Colonic mucosa (tissue), 4 donors: Measurements from ENCODE around the gene APOBEC2. TPM values are rescaled to one million over a fixed set of nuclear protein-coding genes. Genes with fewer than 3 reads are reported as not detected.

Experiments used
- DNase-seq: peaks from one replicate; pipeline ENCODE4 v3.0.0-alpha.2; 2020
- H3K27ac ChIP-seq: fragments of 200-600 bp; one replicate; pipeline ENCODE4 v1.8.0; 2021
- H3K27me3 ChIP-seq: fragments of 200-600 bp; one replicate; pipeline ENCODE4 v1.8.0; 2021
- H3K36me3 ChIP-seq: fragments of 200-600 bp; one replicate; pipeline ENCODE4 v1.8.0; 2021
- H3K4me1 ChIP-seq: fragments of 200-600 bp; one replicate; pipeline ENCODE4 v1.8.0; 2021; ENCODE audit warnings: mild to moderate bottlenecking
- H3K4me3 ChIP-seq: fragments of 200-600 bp; one replicate; pipeline ENCODE4 v1.8.0; 2021
- H3K9ac ChIP-seq, 2 donors: one replicate each; pipeline ENCODE4 v1.7.0; 2013; ENCODE audit warnings: control low read depth in 2 of 2, low read depth in 2 of 2, low read length in 2 of 2
- H3K9me3 ChIP-seq: fragments of 200-600 bp; one replicate; pipeline ENCODE4 v1.8.0; 2021
- CTCF ChIP-seq: fragments of 200-600 bp; IDR thresholded peaks from one replicate; pipeline ENCODE4 v1.8.0; 2022; ENCODE audit warnings: antibody characterized with exemption, mild to moderate bottlenecking
- intact Hi-C: fragments of 100-400 bp; cut with DNase I; formaldehyde crosslinking; loops from one replicate; pipeline ENCODE4 v1.14.1; 2022
- total RNA-seq, 2 donors: library from RNA; stranded (reverse); fragmentation: NEBNext Ultra II Directional in 1 of 2; extraction: Animal tissue kit (Norgen Biotek cat#: 25700) in 1 of 2; gene quantifications; one replicate each; pipeline ENCODE4 v1.2.1, GENCODE V29; 2021
- donor health status: healthy.
- donor health status: DM: no; HTN: no; CAD: no.
- donor health status: DM: no; HTN: no; CAD: no.

APOBEC2 gene
- total RNA-seq, 2 donors from 2014 or later: 0.22 TPM; not detected in 1

- H3K36me3 ChIP-seq: no peaks in the 10 kb centered on the region
- H3K4me1 ChIP-seq: peaks cover 13% of the 10 kb centered on the region
- intact Hi-C loops: loop anchor here (5.0 kb wide), 2 partner anchors 60 to 170 kb away; no protein-coding TSS in a partner anchor
- no peak overlapping the region for H3K9ac ChIP-seq
- H3K27ac ChIP-seq: peak overlapping the region; percentile 76
- no peaks in the 10 kb centered on the region for H3K27me3 ChIP-seq
- H3K4me3 ChIP-seq: no peak overlapping the region
- TF ChIP-seq CTCF: peak; percentile 91
- no peaks in the 10 kb centered on the region for H3K9me3 ChIP-seq
- peak; percentile 88 for DNase-seq
These were observed 13.9 kb downstream of the APOBEC2 start for GRCh38 chr6:41066867-41067304.

- DNase-seq: no peak
- no peaks in the 10 kb centered on the region for H3K36me3 ChIP-seq
These were observed 18.5 kb downstream of the APOBEC2 start for GRCh38 chr6:41071501-41071922.

GRCh38 chr6:41071923-41072835, 19.2 kb downstream of the APOBEC2 start, which contains the start of gene OARD1:
TSS of gene OARD1 (minus strand) at chr6:41072356. CDS start at chr6:41071634, 722 bp downstream.
- peak within 1 kb of the TSS; percentile 95 to 100 for H3K9ac ChIP-seq
- TF ChIP-seq CTCF: no peak
- peak within 1 kb of the TSS; percentile 100 for H3K27ac ChIP-seq
- intact Hi-C loops: no loop called here
- DNase-seq: peak; percentile 100
- no peaks in the 10 kb centered on the region for H3K36me3 ChIP-seq
- no peaks in the 10 kb centered on the region for H3K9me3 ChIP-seq
- peak within 1 kb of the TSS; percentile 89 for H3K4me3 ChIP-seq
- H3K4me1 ChIP-seq: no peaks in the 10 kb centered on the region
- H3K27me3 ChIP-seq: no peaks in the 10 kb centered on the region

More at GRCh38 chr6:41071501-41071922, 18.5 kb downstream of the APOBEC2 start:
- intact Hi-C loops: no loop called here
- Histone ChIP-seq H3K9ac (peak overlapping the region; percentile 91 to 98), H3K4me1 (peaks cover 4% of the 10 kb centered on the region), H3K27ac (peak overlapping the region; percentile 100), H3K27me3 (no peaks in the 10 kb centered on the region), H3K4me3 (peak overlapping the region; percentile 89), H3K9me3 (no peaks in the 10 kb centered on the region)
- no peak for TF ChIP-seq CTCF

GRCh38 chr6:41072836-41073202, 19.8 kb downstream of the APOBEC2 start, which contains the start of gene NFYA:
TSS of gene NFYA (plus strand) at chr6:41072974. CDS start at chr6:41079090, 6,116 bp downstream.
- no peaks in the 10 kb centered on the region for H3K36me3 ChIP-seq
- H3K4me1 ChIP-seq: no peaks in the 10 kb centered on the region
- intact Hi-C loops: no loop called here
- no peak for TF ChIP-seq CTCF
- DNase-seq: no peak
- no peaks in the 10 kb centered on the region for H3K27me3 ChIP-seq
- peak within 1 kb of the TSS; percentile 89 for H3K4me3 ChIP-seq
- H3K9ac ChIP-seq: peak within 1 kb of the TSS; percentile 95 to 100
- H3K9me3 ChIP-seq: no peaks in the 10 kb centered on the region
- peak within 1 kb of the TSS; percentile 100 for H3K27ac ChIP-seq

GRCh38 chr6:41073203-41073967, 20.4 kb downstream of the APOBEC2 start:
- no peaks in the 10 kb centered on the region for H3K27me3 ChIP-seq
- H3K9me3 ChIP-seq: no peaks in the 10 kb centered on the region
- DNase-seq: peak; percentile 91
- peak overlapping the region; percentile 95 to 100 for H3K9ac ChIP-seq
- H3K36me3 ChIP-seq: no peaks in the 10 kb centered on the region
- peak overlapping the region; percentile 89 for H3K4me3 ChIP-seq
- H3K4me1 ChIP-seq: no peaks in the 10 kb centered on the region
- TF ChIP-seq CTCF: peak; percentile 17
- intact Hi-C loops: no loop called here
- H3K27ac ChIP-seq: peak overlapping the region; percentile 100
